Uterus (tissue), 2 donors: ENCODE measurements around the gene ANKLE1.

ENCODE experiments used
- CTCF ChIP-seq, 4 experiments: fragments of 200-600 bp in 2 of 4; fragments of 450-650 bp in 2 of 4; sonication (generic) in 2 of 4; IDR thresholded peaks; one replicate each; pipeline ENCODE4 v1.5.1; 2016 to 2019; ENCODE audit warnings: antibody characterized with exemption in 4 of 4, mild to moderate bottlenecking in 2 of 4, moderate library complexity in 1 of 4
- POLR2A ChIP-seq, 2 donors: fragments of 450-650 bp; IDR thresholded peaks; one replicate each; pipeline ENCODE4 v1.6.1; 2016; ENCODE audit warnings: antibody characterized with exemption in 2 of 2, mild to moderate bottlenecking in 1 of 2, moderate library complexity in 1 of 2

GRCh38 chr19:17235971-17236777 is 45.5 kb upstream of the ANKLE1 start:
- TF ChIP-seq CTCF (IDR thresholded peaks at IDR 0.05) (no peak), POLR2A (IDR thresholded peaks at IDR 0.05) (no peak)
